ENCODE data around the gene PPFIA4. TPM values are rescaled to one million over a fixed set of nuclear protein-coding genes. Genes with fewer than 3 reads are reported as not detected.

Gene PPFIA4
- total RNA-seq, 1 donor from 2014 or later, result 33.4 TPM

- H3K36me3 Mint-ChIP-seq (ENCODE audit: low read depth), result peaks cover 10% of the 10 kb centered on the region
- H3K9me3 Mint-ChIP-seq, result no peaks in the 10 kb centered on the region
- H3K27ac Mint-ChIP-seq, result no peak overlapping the region
- H3K27me3 Mint-ChIP-seq (ENCODE audit: low read depth), result no peaks in the 10 kb centered on the region
- no peak for DNase-seq (ENCODE audit: low spot score)
- H3K4me3 Mint-ChIP-seq (ENCODE audit: low read depth), result no peak overlapping the region
- intact Hi-C loops (cut with micrococcal nuclease), result no loop called here
- H3K4me1 Mint-ChIP-seq (ENCODE audit: low read depth), result peaks cover 9% of the 10 kb centered on the region
Observed at GRCh38 chr1:203038217-203038741, 12.0 kb downstream of the PPFIA4 start.

GRCh38 chr1:203038891-203039608, 12.8 kb downstream of the PPFIA4 start:
- DNase-seq (ENCODE audit: low spot score), result peak; percentile 44
- peaks cover 9% of the 10 kb centered on the region for H3K4me1 Mint-ChIP-seq (ENCODE audit: low read depth)
- H3K27ac Mint-ChIP-seq, result no peak overlapping the region
- peaks cover 12% of the 10 kb centered on the region for H3K36me3 Mint-ChIP-seq (ENCODE audit: low read depth)
- no peaks in the 10 kb centered on the region for H3K27me3 Mint-ChIP-seq (ENCODE audit: low read depth)
- H3K4me3 Mint-ChIP-seq (ENCODE audit: low read depth), result no peak overlapping the region
- no peaks in the 10 kb centered on the region for H3K9me3 Mint-ChIP-seq
- intact Hi-C loops (cut with micrococcal nuclease), result loop anchor here (1.0 kb wide), 2 partner anchors 133 to 177 kb away; no protein-coding TSS in a partner anchor

- intact Hi-C loops (cut with micrococcal nuclease), result loop anchor here (1.0 kb wide), 2 partner anchors 132 to 176 kb away; no protein-coding TSS in a partner anchor
- Mint-ChIP-seq H3K9me3 (no peaks in the 10 kb centered on the region), H3K27me3 (ENCODE audit: low read depth) (no peaks in the 10 kb centered on the region), H3K4me3 (ENCODE audit: low read depth) (no peak overlapping the region), H3K4me1 (ENCODE audit: low read depth) (peaks cover 9% of the 10 kb centered on the region), H3K27ac (no peak overlapping the region), H3K36me3 (ENCODE audit: low read depth) (peaks cover 12% of the 10 kb centered on the region)
- DNase-seq (ENCODE audit: low spot score), result no peak
Observed at GRCh38 chr1:203039609-203040512, 13.6 kb downstream of the PPFIA4 start.

- H3K4me1 Mint-ChIP-seq (ENCODE audit: low read depth), result peaks cover 7% of the 10 kb centered on the region
- H3K4me3 Mint-ChIP-seq (ENCODE audit: low read depth), result no peak overlapping the region
- peaks cover 16% of the 10 kb centered on the region for H3K36me3 Mint-ChIP-seq (ENCODE audit: low read depth)
- DNase-seq (ENCODE audit: low spot score), result no peak
- no peaks in the 10 kb centered on the region for H3K27me3 Mint-ChIP-seq (ENCODE audit: low read depth)
- H3K9me3 Mint-ChIP-seq, result no peaks in the 10 kb centered on the region
- intact Hi-C loops (cut with micrococcal nuclease), result no loop called here
- H3K27ac Mint-ChIP-seq, result no peak overlapping the region
Observed at GRCh38 chr1:203040513-203041275, 14.4 kb downstream of the PPFIA4 start.

DNA sequence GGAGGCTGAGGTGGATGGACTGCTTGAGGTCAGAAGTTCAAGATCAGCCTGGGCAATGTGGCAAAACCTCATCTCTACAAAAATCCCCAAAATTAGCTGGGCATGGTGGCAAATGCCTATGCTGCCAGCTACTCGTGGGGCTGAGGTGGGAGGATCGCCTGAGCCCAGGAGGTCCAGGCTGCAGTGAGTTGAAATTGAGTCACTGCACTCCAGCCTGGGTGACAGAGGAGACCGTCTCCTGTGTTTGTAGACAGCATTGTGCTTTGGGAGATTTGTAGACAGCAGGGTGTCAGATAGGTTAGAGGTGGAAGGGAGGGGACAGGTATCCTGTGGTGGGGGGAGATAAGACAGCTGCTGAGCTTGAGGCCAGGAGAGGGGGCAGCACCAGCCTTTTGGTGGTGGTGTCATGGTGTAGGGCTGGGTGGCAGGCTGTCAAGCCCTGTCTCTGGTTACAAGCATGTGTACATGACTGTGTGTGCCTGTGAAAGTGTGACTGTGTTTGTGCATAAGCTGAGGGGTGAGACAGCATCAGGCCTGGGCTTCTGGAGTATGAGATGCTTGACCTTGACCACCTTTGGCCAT, 15.2 kb downstream of the PPFIA4 start:
- Mint-ChIP-seq H3K27ac (no peak overlapping the region), H3K4me3 (ENCODE audit: low read depth) (no peak overlapping the region), H3K36me3 (ENCODE audit: low read depth) (peaks cover 16% of the 10 kb centered on the region), H3K27me3 (ENCODE audit: low read depth) (no peaks in the 10 kb centered on the region), H3K9me3 (no peaks in the 10 kb centered on the region), H3K4me1 (ENCODE audit: low read depth) (peaks cover 7% of the 10 kb centered on the region)
- DNase-seq (ENCODE audit: low spot score), result no peak
- intact Hi-C loops (cut with micrococcal nuclease), result no loop called here

DNA sequence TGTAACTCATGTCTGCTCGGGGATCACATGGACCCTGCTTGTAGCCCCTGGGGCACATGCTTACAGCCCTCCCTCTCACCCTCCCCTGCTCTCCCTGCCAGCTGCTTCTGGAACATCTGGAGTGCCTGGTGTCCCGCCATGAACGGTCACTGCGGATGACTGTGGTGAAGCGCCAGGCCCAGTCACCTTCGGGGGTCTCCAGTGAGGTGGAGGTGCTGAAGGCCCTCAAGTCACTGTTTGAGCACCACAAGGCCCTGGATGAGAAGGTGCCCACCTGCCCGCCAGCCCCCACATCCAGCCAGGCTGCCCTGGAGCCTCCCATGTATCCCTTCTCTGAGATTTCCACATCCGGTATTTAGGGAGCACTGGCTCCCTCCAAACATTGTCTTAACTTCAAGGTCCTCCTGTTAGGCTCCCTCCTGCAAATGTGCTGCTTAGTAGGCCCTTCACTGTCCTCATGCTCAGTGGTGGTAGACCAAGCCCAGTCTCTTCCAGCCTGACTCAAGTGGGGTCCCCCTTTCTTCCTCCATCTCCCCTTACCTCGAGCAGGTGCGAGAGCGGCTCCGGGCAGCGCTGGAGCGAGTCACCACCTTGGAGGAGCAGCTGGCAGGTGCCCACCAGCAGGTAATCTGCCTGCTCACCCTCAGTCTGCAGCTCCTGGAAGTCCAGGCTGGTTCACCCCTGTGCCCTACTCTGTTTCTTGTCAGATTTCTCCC, 17.7 kb downstream of the PPFIA4 start:
- intact Hi-C loops (cut with micrococcal nuclease), result no loop called here
- no peak overlapping the region for H3K27ac Mint-ChIP-seq
- H3K4me1 Mint-ChIP-seq (ENCODE audit: low read depth), result peaks cover 6% of the 10 kb centered on the region

DNA sequence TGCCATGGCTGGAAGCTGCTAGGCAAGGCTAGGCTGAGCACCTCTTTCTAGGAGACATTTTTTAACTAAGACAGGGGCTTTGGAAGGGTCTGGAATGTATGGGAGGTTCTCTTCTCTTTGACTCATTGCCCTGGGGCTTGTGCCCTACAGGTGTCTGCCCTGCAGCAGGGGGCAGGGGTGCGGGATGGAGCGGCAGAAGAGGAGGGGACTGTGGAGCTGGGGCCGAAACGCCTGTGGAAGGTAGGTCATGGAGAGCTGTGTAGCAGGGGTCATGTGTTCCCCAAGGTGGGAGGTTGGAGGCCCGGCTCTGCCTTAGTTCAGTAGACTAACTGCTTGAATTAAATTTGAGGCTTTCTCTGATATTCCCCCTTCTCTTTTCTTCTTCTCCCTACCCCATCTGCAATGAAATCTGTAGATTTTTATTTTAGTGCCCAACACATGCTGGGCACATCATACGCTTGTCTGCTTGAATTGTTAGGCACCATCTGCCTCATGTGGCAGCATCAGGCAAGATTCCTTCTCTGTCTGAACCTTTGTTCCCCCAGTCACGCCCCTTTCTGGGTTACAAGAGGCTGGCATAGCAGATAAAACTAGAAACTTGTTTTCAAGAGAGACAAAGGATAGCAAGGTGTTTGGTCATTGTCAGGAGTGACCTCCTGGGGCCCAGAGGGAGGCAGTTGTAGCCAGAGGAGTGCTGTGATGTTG, 18.4 kb downstream of the PPFIA4 start:
- Mint-ChIP-seq H3K27me3 (ENCODE audit: low read depth) (no peaks in the 10 kb centered on the region), H3K9me3 (no peaks in the 10 kb centered on the region), H3K4me3 (ENCODE audit: low read depth) (no peak overlapping the region), H3K4me1 (ENCODE audit: low read depth) (peaks cover 2% of the 10 kb centered on the region), H3K36me3 (ENCODE audit: low read depth) (peaks cover 10% of the 10 kb centered on the region), H3K27ac (no peak overlapping the region)
- intact Hi-C loops (cut with micrococcal nuclease), result no loop called here
- DNase-seq (ENCODE audit: low spot score), result no peak

More for the DNA sequence above, 17.7 kb downstream of the PPFIA4 start:
- Mint-ChIP-seq H3K9me3 (no peaks in the 10 kb centered on the region), H3K27me3 (ENCODE audit: low read depth) (no peaks in the 10 kb centered on the region), H3K36me3 (ENCODE audit: low read depth) (peaks cover 16% of the 10 kb centered on the region), H3K4me3 (ENCODE audit: low read depth) (no peak overlapping the region)
- DNase-seq (ENCODE audit: low spot score), result no peak

DNA sequence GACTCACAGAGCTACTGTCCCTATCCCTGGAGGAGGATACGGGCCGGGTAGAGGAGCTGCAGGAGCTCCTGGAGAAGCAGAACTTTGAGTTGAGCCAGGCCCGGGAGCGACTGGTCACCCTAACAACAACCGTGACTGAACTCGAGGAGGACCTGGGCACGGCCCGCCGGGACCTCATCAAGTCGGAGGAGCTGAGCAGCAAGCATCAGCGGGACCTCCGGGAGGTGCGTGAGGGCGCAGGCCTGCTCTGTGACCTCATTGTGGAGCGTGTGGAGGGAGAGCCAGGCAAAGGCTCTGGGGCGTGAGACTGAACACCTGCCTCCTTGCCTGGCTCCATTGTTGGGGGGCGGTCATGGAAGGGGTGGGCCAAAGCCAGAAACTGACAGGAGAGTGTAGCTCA, 19.0 kb downstream of the PPFIA4 start:
- no peak overlapping the region for H3K4me3 Mint-ChIP-seq (ENCODE audit: low read depth)
- H3K36me3 Mint-ChIP-seq (ENCODE audit: low read depth), result peaks cover 10% of the 10 kb centered on the region
- intact Hi-C loops (cut with micrococcal nuclease), result no loop called here
- no peaks in the 10 kb centered on the region for H3K27me3 Mint-ChIP-seq (ENCODE audit: low read depth)
- H3K9me3 Mint-ChIP-seq, result no peaks in the 10 kb centered on the region
- DNase-seq (ENCODE audit: low spot score), result no peak
- peaks cover 2% of the 10 kb centered on the region for H3K4me1 Mint-ChIP-seq (ENCODE audit: low read depth)
- H3K27ac Mint-ChIP-seq, result no peak overlapping the region

- Mint-ChIP-seq H3K27me3 (ENCODE audit: low read depth) (no peaks in the 10 kb centered on the region), H3K36me3 (ENCODE audit: low read depth) (peaks cover 10% of the 10 kb centered on the region), H3K4me3 (ENCODE audit: low read depth) (no peak overlapping the region), H3K27ac (no peak overlapping the region), H3K9me3 (no peaks in the 10 kb centered on the region), H3K4me1 (ENCODE audit: low read depth) (peaks cover 2% of the 10 kb centered on the region)
- DNase-seq (ENCODE audit: low spot score), result no peak
- intact Hi-C loops (cut with micrococcal nuclease), result no loop called here
Observed at GRCh38 chr1:203045821-203046594, 19.7 kb downstream of the PPFIA4 start.

DNA sequence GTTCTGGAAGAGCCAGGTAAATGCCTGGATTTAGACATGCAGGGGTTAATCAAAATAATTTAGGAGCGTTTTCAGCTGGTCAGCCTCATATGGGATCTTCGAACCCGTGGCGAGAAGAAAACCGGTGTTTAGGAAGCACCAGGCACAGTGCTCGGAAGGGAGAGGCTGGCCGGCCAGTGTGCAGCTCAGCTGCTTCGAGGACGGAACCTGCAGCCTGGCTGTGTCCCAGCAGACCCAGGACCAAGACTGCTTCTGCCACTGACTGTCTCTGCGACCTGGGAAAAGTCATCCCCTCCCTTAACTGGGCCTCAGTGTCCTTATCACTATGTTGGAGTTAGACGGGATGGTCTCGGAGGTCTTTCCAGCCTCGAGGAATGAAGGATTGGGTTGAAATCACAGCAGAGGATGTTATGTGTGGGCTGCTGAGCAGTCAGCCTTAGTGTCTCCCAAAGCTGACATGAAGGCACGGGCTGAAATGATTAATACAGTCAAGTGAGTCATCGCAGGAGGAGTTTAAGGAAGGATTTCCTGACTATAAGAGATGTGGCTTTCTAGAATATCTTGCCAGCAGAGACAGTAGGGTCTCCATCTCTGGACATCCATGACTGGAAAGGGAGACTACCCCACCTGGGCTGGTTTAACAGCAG, 20.8 kb downstream of the PPFIA4 start:
- Mint-ChIP-seq H3K36me3 (ENCODE audit: low read depth) (peaks cover 10% of the 10 kb centered on the region), H3K9me3 (no peaks in the 10 kb centered on the region), H3K27me3 (ENCODE audit: low read depth) (no peaks in the 10 kb centered on the region), H3K4me3 (ENCODE audit: low read depth) (no peak overlapping the region), H3K4me1 (ENCODE audit: low read depth) (peaks cover 2% of the 10 kb centered on the region), H3K27ac (no peak overlapping the region)
- intact Hi-C loops (cut with micrococcal nuclease), result no loop called here
- no peak for DNase-seq (ENCODE audit: low spot score)

Measured in activated T-helper 2 cell treated with anti-CD3 and anti-CD28 coated beads, Interferon-gamma antibody, Interleukin-2, Interleukin-4, amounts not matched to agents 10 μg/mL and 5 μg/mL and 100 μg/mL, durations not matched to agents 14 hours and 24 hours and 36 hours (primary cell).